Raji (cell line): ENCODE measurements around the gene PTGER1.
A peak's percentile ranks its signal among the peaks of the same experiment; 100 is the strongest.

Source experiments
- POLR2A ChIP-seq: IDR thresholded peaks from 2 replicates; pipeline ENCODE4 v1.6.1; 2011; ENCODE audit warnings: low read depth, low read length, control low read depth; ENCODE audit not compliant: insufficient read depth

The PTGER1 gene

DNA sequence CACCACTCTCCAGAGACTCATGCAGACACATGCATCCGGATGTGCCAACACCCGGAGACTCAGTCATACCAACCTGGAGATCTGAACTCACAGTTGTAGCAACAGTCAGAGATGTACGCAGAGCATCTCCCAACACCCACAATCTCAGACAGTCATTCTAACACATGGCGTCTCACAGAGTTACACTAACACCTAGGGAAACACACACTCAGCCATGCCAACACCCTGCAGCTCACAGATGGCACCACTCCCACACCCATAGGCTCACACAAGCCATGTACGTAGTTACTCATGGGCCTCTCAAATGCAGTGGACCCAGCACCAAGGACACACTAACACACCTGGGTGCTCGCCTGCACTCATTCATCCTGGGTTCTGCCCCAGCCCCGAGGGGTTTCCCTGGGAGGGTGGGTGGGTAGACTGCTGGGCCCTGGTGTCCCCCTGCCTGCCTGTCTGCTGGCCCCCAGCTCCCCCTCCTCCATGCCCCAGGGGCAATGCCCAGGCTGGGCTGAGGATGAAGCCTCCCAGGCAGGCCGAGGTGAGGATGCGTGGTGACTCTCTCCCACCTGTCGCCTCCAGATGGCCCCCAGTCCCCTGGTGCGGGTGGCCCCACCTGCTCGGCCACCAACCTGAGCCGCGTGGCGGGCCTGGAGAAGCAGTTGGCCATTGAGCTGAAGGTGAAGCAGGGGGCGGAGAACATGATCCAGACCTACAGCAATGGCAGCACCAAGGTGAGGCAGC is 32.1 kb downstream of the PTGER1 start:
- no peak for TF ChIP-seq POLR2A

DNA sequence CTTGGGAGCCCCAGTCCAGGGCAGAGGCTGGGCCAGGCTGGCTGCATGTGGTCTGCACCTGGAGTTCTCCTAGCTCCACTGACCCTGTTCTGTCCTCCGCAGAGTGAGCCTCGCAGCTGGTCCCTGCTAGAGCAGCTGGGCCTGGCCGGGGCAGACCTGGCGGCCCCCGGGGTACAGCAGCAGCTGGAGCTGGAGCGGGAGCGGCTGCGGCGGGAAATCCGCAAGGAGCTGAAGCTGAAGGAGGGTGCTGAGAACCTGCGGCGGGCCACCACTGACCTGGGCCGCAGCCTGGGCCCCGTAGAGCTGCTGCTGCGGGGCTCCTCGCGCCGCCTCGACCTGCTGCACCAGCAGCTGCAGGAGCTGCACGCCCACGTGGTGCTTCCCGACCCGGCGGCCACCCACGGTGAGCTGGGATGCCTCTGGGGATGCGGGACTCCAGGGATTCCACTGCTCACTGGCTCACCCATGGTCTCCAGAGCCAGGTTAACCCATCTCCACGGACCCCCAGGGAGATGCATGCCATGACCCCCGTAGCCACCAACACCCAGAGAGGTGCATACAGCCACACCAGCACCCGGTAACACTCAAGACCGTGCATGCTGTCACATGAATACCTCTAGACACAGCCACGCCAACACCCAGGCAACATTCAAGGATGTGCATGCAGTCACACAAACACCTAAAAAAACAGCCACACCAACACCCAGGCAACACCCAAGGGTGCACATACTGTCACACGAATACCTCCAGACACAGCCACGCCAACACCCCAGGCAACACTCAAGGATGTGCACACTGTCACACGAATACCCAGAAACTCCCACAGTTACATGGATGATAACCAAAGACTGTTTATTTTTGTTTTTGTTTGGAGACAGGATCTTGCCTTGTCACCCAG is 33.9 kb downstream of the PTGER1 start:
- no peak for TF ChIP-seq POLR2A

DNA sequence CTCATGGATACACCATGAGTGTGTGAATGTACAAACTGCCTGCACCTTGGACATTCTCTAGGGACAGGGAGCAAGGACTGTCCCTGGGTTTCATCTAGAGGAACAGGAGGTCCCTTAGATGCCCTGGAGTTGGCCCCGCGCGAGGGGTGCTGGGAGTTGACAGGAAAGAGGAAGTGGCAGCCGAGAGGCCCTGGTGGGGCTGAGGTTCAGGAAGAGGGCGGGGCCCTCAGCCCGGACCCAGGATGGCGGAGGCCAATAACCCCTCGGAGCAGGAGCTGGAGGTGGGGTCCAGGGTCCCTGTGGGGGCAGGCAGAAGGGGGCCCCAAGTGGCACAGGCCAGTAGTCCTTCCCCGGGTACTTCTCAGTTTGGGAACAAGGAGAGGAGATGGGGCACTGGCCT is 35.1 kb downstream of the PTGER1 start:
- peak; percentile 33; the same call in 1 of the 2 replicates for TF ChIP-seq POLR2A

DNA sequence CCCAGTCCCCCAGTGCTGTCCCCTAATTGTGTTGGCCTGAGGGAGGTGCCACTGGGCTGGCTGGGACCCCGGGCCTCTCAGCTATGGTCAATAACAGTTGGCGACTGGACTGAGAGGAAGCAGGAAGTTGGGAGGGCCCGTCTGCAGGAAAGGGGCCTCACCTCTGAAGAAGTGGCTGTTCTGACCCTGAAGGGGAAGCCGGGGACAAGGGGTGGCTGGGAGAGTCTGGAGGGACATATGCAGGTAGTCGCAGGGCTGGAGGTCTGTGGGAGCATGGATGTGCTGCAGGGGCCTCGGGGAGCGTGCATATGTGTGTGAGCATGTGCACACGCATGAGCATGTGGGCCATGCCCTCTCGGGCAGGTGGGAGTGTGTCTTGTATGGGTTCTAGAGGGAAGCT is 36.1 kb downstream of the PTGER1 start:
- no peak for TF ChIP-seq POLR2A

DNA sequence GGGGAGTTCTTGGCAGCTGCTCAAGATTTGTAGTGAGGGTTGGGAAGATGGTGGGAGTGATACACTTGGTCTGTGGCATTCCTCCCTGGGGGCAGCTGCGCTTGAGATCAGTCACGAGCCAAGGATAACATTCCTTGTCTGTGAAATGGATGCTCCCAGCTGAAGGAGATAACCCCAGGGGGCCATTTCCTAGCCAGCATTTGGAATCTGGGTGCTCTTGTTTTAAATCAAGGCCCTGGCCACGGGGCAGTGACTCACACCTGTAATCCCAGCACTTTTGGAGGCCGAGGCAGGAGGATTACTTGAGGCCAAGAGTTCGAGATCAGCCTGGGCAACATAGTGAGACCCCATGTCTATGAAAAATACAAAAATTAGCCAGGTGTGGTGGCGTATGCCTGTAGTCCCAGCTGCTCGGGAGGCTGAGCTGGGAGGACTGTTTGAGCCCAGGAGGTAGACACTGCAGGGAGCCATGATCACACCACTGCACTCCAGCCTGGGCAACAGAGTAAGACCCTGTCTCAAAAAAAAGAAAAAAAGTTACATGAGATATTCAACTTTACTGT is 37.5 kb downstream of the PTGER1 start:
- no peak for TF ChIP-seq POLR2A

DNA sequence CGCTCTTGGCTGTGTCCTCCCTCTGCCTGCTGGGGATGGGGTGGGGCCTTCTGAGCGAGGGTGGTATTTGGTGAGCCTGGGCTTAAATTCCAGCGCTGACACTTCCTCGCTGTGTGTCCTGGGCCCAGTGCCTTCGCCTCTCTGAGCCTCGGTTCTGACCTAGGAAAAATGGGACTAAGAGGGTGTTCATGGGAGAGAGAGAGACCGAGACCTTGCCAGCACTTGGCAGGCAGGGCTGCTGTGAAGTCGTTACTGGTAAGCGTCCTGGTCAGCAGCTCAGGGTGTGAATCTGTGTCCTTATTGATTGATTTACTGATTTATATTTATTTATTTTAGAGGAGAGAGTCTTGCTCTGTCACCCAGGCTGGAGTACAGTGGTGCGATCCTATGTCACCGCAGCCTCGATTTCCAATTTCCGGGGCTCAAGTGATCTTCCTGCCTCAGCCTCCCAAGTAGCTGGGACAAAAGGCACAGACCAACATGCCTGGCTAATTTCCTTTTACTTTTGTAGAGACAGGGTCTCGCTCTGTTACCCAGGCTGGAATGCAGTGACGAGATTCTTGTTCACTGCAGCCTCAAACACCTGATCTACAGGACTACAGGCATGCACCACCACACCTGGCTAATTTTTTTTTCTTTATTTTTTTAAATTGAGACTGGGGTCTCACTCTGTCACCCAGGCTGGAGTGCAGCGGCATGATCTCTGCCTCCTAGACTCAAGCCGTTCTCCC is 39.7 kb downstream of the PTGER1 start:
- TF ChIP-seq POLR2A = no peak

DNA sequence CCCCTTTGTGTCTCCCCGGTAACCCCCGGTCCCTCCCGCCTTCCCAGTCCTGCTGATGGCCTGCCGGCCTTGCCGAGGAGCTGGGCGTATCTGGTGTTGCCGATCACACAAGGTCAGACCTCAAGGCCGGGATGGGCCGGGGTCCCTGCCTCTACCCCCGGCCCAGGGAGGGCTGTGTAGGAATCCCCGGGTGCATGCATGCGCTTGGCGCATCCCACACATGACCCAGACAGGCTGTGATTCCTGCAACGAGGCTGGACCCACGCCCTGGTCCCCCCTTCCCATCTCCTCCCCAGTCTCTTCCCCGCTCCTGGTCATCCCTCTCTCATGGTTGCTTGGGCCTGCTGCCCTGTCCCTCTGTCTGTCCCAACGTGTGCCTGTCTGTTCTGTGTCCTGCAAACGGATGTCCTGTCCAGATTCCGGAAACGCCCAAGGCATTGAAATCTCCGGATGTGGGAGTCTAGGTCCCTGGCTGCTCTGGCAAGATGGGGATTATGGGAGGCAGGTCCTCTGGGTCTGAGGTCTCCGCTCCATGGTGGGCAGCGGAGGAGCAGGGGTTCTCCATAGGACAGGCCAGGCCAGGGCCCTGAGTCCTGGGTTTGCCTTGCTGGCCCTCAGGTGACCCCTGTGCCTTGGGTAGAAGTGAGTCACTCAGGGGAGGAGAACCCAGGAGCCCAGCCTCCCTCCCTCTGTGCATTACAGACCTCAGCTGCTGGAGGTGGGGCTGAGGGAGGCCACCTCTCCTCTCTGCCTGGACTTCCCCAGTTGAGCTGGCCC is 40.4 kb downstream of the PTGER1 start:
- TF ChIP-seq POLR2A = no peak

DNA sequence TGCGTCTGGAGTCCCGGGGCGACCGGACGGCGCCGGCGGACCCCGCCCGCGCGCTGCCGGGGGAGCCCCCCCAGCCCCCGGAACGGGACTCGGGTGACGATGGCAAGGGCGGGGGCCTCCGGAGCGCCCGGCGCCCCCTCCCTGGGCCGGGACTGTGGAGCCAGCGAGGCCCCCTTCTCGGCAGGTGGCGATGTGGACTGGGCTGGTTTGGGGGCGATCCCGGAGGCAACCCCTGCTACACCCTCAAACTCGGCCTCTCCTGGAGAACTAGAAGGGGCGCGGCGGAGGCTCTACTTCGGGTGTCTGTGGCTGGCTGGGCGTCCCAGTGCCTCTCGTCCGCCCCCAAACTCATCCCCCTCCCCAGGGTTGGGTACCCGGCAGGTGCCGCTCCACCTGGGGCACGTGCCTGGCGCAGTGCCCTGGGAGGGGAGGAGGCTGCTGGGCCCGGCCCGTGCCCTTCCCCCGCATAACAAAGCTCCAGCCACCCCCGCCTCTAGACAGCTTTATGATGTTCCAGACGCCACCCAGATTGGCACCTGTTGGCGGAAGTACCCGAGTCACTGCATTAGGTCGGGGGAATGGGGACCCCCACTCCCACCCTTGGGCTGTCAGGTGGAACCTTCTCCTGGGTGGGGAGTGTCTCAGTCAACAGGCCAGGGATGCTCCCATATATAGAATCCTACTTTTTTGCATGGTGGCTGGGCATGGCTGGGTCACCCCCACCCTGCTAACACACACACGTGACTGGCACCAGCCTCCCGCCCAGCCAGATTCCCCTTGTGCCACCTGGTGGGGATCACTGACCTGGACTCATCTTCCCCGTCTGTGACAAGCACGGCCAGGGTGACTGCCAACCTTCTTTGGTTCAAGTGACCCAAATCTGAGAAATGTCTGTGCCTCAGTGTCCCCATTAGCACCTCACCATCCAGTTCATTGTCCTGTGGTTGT is 41.3 kb downstream of the PTGER1 start:
- TF ChIP-seq POLR2A = no peak; the same call in none of the 2 replicates

DNA sequence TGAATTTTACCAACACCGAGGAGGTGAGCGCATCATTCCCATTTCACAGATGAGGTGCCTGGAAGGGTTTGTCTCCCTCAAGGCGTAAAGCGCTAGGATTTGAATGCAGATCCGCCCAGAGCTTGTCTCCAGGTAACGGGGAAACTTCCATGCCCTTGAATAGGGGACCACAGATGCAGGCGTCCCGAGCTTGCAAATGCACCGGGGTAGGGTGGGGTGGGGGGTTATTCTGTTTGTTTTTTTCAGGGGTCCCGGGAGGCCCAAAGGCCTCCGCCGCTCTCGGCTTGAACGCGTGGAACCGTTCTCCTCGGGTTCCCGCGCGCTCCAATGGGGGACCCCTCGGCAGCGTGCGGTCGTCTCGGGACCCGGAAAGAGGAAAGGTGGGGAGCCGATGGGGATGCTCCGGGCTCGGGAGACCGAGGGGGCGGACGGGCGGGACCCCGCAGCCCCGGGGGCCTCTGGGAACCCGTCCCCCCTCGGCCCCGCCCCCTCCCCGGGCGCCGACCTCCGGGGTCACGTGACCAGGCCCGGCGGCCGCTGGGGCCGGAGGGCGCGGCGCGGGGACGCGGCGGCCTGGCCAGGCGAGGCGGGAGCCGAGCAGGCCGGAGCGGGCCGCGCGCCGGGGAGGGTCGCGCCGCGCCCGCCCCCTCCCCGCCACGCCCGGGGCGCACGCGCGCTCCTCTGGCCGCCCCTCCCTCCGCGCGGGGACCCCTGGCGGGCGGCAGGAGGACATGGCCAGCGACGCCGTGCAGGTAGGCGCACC is 42.2 kb downstream of the PTGER1 start, which contains the start of gene PKN1:
Gene PKN1 (plus strand): TSS at position 516 of the 763 bp plus-strand sequence. CDS start 216 bp downstream, at position 732.
- TF ChIP-seq POLR2A = peak; percentile 69

DNA sequence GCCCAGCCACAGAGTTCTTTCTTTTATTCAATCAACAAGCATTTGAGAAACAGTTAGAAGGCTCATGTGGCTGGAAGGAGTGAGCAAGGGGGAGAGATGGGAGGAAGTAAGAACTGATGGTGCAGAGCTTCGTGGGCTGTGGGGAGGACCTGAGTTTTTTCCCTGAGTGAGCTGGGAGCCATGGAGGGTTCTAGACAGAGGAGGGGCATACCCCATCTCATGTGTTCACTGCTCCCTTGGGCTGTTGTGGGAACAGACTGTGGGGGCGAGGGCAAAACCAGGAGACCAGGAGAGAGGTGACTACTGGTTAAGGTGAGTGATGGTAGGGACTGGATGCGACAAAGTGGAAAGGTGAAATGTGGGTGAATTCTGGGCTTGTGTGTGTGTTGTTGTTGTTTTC is 44.4 kb downstream of the PTGER1 start:
- TF ChIP-seq POLR2A = no peak

DNA sequence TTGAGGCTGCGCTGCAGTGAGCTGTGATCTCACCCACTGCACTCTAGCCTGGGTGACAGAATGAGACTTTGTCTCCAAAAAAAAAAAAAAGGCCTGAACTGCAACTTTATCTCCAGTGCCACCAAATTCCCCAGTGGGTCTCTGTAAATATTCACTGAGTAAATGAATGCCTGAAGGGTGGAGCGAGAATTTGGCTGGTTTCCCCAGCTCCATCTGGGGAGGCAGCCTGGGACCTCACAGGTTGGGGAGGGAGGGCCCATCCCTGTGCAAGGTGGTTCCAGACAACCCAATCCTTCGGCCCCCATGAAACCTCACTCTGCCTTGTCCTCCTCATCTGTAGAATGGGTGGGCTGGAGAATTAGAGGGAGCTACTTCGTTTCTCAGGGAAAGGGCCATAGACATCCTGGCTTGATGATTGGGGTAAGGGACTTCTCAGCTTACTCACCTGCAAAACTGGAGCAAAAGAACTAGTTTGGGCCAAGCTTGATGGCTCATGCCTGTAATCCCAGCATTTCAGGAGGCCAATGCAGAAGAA is 46.2 kb downstream of the PTGER1 start:
- no peak for TF ChIP-seq POLR2A

DNA sequence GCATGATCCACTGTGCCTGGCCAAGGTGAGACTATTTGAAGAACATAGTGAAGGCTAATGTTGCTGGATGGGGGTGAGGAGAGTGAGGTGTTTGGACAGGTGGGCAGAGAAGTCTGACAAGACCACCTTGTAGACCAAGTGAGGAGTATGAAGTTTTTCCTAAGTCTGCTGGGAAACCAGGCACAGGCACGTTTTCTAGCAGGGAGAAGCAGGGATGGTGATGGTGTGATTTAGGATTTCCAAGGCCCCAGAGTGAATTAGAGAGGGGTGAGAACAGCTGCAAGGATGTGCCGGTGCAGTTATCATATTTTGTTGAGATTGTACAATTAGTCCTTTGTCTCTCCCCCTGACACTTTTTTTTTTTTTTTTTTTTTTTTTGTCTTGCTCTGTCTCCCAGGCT is 47.7 kb downstream of the PTGER1 start:
- no peak for TF ChIP-seq POLR2A

DNA sequence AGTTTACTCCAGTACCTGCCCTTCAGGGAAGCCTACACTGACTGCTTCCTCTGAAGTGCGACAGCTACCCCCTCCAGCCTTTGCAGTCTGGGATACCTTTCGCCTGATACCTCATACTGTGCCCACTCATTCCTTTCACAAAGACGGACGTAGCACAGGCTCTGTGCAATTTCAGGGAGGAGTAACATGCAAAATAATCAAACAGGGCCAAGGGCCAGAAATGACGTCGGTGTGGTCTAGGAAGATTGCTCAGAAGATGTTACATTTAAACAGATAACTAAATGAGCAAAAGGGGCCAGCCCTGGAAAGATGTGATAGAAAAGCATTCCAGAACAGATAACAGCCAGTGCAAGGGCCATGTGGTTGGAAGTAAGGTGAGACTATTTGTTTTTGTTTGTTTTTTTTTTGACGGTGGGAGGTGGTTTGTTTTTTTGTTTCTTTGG is 49.4 kb downstream of the PTGER1 start:
- no peak for TF ChIP-seq POLR2A
